Endothelial cell of umbilical vein (primary cell): ENCODE results near the gene C2orf42.

Experiments
- GATA2 ChIP-seq: IDR thresholded peaks from 2 replicates; pipeline ENCODE4 v1.7.0; 2011; ENCODE audit warnings: low read depth, mild to moderate bottlenecking, moderate library complexity, mixed read lengths, low read length; ENCODE audit not compliant: insufficient read length, insufficient read depth
- JUN ChIP-seq: IDR thresholded peaks from 2 replicates; pipeline ENCODE4 v1.6.1; 2011; ENCODE audit warnings: borderline replicate concordance, low read depth; ENCODE audit not compliant: insufficient read length, insufficient read depth

DNA sequence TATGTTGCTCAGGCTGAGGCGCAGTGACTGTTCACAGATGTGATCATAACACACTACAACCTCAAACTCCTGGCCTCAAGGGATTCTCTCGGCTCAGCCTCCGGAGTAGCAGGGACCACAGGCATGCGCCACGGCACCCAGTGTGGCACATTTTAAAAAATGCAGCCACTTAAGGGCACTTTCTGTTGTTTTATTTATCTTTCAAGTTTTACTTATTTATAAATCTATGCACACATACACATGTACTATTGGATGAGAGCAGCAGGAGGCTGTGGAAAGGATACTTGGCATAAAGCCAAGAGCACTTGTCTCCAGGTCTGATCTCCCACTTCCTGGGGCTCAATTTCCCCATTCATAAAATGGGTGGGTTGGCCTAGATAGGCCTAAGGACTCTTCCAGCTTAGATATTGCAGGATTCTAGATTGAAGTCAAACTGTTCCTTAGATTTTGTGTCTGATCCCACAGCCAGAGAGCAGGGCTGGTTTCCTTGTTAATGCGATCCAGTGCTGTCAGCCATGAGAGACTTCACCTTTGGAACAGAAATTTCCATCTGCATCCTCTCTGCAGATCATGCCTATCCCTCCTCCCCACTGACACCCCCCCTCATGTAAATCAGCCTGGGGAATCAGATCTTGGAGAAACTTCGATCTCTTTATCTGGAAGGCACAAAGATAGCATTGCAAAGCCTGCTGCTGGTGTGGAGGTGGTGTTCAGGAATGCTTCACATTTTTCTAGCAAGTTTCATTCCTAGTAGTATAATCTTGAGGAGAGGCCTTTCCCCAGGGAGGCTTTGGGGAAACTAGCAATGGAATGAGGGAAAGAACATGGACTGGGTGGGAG lies 78.8 kb downstream of the C2orf42 start:
- no peak for TF ChIP-seq GATA2
- no peak for TF ChIP-seq JUN
